ENCODE measurements around the gene TRPV4.

GRCh38 chr12:109855377-109855776, 22.2 kb upstream of the TRPV4 start:
- TF ChIP-seq EZH2phosphoT487 (IDR thresholded peaks at IDR 0.05) = no peak
- TF ChIP-seq, protein P1, sequence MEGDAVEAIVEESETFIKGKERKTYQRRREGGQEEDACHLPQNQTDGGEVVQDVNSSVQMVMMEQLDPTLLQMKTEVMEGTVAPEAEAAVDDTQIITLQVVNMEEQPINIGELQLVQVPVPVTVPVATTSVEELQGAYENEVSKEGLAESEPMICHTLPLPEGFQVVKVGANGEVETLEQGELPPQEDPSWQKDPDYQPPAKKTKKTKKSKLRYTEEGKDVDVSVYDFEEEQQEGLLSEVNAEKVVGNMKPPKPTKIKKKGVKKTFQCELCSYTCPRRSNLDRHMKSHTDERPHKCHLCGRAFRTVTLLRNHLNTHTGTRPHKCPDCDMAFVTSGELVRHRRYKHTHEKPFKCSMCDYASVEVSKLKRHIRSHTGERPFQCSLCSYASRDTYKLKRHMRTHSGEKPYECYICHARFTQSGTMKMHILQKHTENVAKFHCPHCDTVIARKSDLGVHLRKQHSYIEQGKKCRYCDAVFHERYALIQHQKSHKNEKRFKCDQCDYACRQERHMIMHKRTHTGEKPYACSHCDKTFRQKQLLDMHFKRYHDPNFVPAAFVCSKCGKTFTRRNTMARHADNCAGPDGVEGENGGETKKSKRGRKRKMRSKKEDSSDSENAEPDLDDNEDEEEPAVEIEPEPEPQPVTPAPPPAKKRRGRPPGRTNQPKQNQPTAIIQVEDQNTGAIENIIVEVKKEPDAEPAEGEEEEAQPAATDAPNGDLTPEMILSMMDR (IDR thresholded peaks at IDR 0.05) = no peak

All from neural progenitor cell (in vitro differentiated cells).